Measurements from ENCODE around the gene LMBRD2. TPM values are rescaled to one million over a fixed set of nuclear protein-coding genes. Genes with fewer than 3 reads are reported as not detected.

LMBRD2 gene
- polyA plus RNA-seq, 1 of the 3 experiments (the other 2 are of a cell fraction), result 1.6 TPM

GRCh38 chr5:36096486-36096885 is 55.2 kb downstream of the LMBRD2 start:
- H3K27ac ChIP-seq (ENCODE audit: low read depth in 2 of 2, low read length in 1 of 2), result no peak overlapping the region
- no peaks in the 10 kb centered on the region for H3K27me3 ChIP-seq (ENCODE audit: insufficient read depth)
- ChIA-PET POLR2A (no interaction called here), CTCF (no interaction called here)
- H3K9me2 ChIP-seq, result no peaks in the 10 kb centered on the region
- DNase-seq, result no peak
- TF ChIP-seq TEAD4 (IDR thresholded peaks at IDR 0.05; ENCODE audit: borderline replicate concordance, insufficient read depth), result no peak
- TF ChIP-seq ELF1 (IDR thresholded peaks at IDR 0.05), result no peak
- no peak for TF ChIP-seq NFIC (IDR thresholded peaks at IDR 0.05; ENCODE audit: borderline replicate concordance)
- TF ChIP-seq SIN3A (IDR thresholded peaks at IDR 0.05; ENCODE audit: borderline replicate concordance, low read depth, low read length), result no peak
- no peak for TF ChIP-seq FOXJ3 (CRISPR knock-in tag; IDR thresholded peaks at IDR 0.05)
- no peak for TF ChIP-seq MEF2A (IDR thresholded peaks at IDR 0.05; ENCODE audit: borderline replicate concordance, low read depth)
- TF ChIP-seq RCOR1 (IDR thresholded peaks at IDR 0.05; ENCODE audit: low read length), result no peak
- TF ChIP-seq TAF1 (IDR thresholded peaks at IDR 0.05; ENCODE audit: borderline replicate concordance, low read depth, low read length), result no peak
- no peak for TF ChIP-seq REST (IDR thresholded peaks at IDR 0.05; ENCODE audit: low read depth, low read length)
- no peak for TF ChIP-seq POLR2AphosphoS5 (IDR thresholded peaks at IDR 0.05; ENCODE audit: low read depth, low read length)
- TF ChIP-seq FOSL2 (IDR thresholded peaks at IDR 0.05; ENCODE audit: borderline replicate concordance, low read depth), result no peak
- no peak for TF ChIP-seq FOXM1 (IDR thresholded peaks at IDR 0.05; ENCODE audit: low read depth)
- TF ChIP-seq EP300 (IDR thresholded peaks at IDR 0.05; ENCODE audit: borderline replicate concordance in 1 of 2, low read depth in 1 of 2, low read length in 1 of 2), result no peak
- TF ChIP-seq EZH2phosphoT487 (IDR thresholded peaks at IDR 0.05; ENCODE audit: borderline replicate concordance, low read depth), result no peak
- TF ChIP-seq CHD2 (IDR thresholded peaks at IDR 0.05; ENCODE audit: low read length, partially characterized antibody), result no peak
- no peak for TF ChIP-seq TCF12 (IDR thresholded peaks at IDR 0.05)
- TF ChIP-seq ZBTB33 (IDR thresholded peaks at IDR 0.05; ENCODE audit: borderline replicate concordance, low read depth), result no peak
- TF ChIP-seq RAD21 (IDR thresholded peaks at IDR 0.05; ENCODE audit: low read length), result no peak
- TF ChIP-seq SMC3 (IDR thresholded peaks at IDR 0.05; ENCODE audit: low read depth, low read length), result no peak
- no peak for TF ChIP-seq GABPA (IDR thresholded peaks at IDR 0.05; ENCODE audit: low read depth)
- peaks cover 2 to 4% of the 10 kb centered on the region in 2 experiments for H3K36me3 ChIP-seq (replicated peaks in 1 of 2; ENCODE audit: control insufficient read depth in 1 of 2, insufficient read depth in 2 of 2, low read length in 1 of 2)
- H4K20me1 ChIP-seq (ENCODE audit: insufficient read depth), result no peaks in the 10 kb centered on the region
- no peaks in the 10 kb centered on the region for H3K79me2 ChIP-seq (ENCODE audit: insufficient read depth)
- no peaks in the 10 kb centered on the region for H3K9me3 ChIP-seq
- no peak overlapping the region for H3K9ac ChIP-seq
- no peak overlapping the region for H2AFZ ChIP-seq (ENCODE audit: low read depth)
- no peaks in the 10 kb centered on the region for H3F3A ChIP-seq (replicated peaks; ENCODE audit: insufficient read depth)
- no peak overlapping the region for H3K4me2 ChIP-seq
- H3K4me3 ChIP-seq (ENCODE audit: low read depth in 2 of 2, low read length in 1 of 2), result no peak overlapping the region
- H3K4me1 ChIP-seq (ENCODE audit: control insufficient read depth in 1 of 2, insufficient read depth in 2 of 2, low read depth in 1 of 2, low read length in 1 of 2), result no peaks in the 10 kb centered on the region

All from SK-N-SH (cell line).